ENCODE data around the gene TPRG1L.

The TPRG1L gene

DNA sequence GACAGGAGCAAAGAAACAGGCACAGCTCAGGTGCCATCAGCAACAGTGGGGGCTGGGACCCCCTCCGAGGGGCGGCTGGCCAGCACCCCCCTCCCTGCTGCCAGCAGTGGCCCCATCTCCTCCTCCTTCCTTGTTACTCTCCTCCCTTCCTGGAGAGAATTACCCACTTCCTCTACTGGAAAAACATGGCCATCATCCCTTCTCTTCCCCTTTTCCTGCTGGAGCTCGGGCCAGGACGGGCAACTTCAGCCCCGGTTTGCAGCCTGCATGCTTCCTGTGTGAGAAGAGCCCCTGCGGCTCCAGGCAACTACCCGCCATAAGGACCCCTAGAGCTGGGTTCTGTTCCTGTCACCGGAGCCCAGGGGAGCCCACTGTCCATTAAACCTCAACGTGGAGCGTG, 31.1 kb upstream of the TPRG1L start:
- no peak for DNase-seq (ENCODE audit: low read depth in 3 of 3, low spot score in 1 of 3)

DNA sequence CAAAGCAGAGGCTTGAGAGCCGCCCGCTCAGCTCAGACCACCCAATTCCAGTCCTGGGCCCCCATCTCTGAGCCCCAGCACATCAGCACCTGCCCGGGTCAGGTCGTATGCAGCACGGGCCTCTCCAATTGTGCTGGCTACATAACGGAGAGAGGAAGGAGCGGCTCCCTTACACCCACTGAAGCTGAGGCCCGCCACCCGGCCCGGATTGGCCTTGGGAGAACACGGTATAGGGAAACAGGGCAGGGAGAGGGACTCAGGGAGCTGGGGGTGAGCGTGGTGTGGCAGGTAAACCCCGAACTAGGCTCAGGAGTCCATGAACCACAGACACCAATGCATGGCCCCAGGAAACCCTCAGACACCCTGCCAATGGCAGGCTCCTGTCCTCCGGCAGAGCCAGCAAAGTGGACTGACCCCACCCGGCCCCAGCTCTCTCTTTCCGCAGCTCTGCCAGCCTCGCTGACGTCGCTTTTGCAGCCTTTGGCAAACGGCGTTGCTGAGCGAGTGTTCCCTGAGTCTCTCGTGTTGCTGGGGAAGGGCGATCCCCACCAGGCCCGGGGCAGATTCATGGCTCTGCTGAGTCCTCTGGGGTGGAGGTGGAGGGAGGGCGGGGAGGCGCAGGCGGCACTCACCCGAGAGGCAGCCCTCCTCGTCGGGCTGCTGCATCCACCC, 30.0 kb upstream of the TPRG1L start:
- DNase-seq (ENCODE audit: low read depth in 3 of 3, low spot score in 1 of 3), result no peak

DNA sequence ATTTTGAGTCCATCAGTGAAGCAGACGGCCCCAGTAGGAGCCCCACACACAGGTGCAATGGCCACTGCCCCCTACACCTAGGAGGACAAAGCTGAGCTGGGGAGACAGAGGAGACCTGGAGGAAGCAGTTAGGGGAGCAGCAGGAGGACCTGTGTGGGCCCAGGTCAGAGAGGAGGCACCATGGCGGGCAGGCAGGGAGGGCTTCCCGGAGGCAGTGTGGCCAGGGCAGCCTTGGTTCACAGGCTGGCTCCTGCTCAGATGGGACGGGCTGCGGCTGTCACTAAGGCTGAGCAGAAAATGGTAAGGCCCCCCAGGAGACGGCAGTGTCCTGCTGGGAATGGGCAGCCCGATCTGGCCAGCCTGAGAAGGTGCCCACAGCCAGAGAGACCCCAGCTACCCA, 28.9 kb upstream of the TPRG1L start:
- no peak for DNase-seq (ENCODE audit: low read depth in 3 of 3, low spot score in 1 of 3)

DNA sequence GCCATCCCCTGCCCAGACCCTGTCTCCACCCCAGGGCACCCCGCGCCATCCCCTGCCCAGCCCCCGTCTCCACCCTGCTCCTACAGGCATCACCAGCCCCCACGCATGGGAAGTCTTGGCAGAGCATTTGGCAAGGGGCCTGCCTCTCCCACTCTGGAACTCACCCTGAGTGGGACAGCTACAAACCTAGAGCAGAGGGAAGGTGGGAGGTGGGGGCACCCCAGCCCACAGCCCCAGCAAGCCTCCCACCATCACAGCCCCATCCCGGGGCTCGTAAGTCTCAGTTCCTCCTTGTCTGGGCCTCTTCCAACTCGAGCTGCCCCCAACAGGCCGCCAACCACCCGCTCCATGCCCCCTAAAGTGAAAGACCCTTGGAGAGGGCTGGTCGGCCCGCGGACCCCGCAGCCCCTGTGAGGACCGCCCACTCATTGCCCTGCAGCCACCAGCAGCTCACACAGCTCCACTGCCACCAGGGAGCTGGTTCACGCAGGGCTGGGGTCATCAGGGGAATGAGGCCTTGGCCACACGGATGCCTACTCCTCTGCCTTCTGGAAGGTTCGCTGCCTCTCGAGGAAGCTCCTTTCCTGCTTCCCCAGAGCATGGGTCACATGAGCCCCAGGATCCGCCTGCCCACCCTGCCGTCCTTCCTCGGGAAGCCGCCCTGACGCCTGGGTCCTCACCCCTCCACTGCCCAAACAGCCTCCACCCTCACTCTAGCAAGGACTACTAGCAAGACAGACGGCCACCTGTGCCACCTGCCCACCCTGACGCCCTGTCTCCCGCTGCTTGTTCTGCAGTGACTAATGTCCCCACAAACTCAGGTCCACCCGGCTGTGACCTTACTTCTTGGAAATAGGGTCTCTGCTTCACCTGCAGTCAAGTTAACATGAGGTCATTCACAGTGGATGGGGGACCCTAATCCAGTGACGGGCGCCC, 27.9 kb upstream of the TPRG1L start:
- DNase-seq (ENCODE audit: low read depth in 3 of 3, low spot score in 1 of 3), result no peak

DNA sequence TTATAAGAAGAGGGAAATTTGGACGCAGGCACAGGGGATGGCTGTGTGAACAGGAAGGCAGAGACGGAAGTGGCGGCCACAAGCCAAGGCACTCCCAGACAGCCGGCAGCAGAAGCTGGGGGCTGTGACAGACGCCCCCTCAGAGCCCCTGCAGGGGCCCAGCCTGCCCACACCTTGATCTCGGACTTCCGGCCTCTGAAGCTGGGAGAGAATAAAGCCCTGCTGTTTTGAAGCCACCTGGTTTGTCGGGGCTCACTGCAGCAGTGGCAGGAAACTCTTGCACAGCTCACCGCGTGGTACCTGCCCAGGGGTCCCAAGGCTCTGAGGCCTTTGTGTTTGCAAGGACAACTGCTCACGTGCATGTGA, 27.2 kb upstream of the TPRG1L start:
- no peak for DNase-seq (ENCODE audit: low read depth in 3 of 3, low spot score in 1 of 3)

DNA sequence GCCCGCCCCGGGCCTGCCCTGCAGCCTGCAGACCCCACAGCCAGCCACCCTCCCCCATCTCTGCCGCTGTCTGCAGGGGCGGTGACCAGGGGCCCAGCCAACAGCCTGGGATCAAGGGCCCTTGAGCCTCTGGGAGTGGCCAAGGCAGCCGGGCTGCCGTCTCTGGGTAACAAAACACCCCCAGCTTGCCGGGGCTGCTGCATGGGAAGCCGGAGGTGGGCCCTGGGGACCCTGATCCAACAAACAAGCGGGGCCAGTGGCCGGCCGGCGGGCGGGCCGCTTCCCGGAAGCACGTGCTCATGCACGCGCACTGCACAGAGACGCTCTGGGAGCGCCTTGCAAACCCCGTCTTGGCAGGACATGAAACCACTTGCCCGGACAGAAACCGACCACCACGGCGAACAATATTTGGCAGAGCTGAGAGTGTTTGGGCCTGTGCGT, 26.7 kb upstream of the TPRG1L start:
- DNase-seq (ENCODE audit: low read depth in 3 of 3, low spot score in 1 of 3), result no peak

DNA sequence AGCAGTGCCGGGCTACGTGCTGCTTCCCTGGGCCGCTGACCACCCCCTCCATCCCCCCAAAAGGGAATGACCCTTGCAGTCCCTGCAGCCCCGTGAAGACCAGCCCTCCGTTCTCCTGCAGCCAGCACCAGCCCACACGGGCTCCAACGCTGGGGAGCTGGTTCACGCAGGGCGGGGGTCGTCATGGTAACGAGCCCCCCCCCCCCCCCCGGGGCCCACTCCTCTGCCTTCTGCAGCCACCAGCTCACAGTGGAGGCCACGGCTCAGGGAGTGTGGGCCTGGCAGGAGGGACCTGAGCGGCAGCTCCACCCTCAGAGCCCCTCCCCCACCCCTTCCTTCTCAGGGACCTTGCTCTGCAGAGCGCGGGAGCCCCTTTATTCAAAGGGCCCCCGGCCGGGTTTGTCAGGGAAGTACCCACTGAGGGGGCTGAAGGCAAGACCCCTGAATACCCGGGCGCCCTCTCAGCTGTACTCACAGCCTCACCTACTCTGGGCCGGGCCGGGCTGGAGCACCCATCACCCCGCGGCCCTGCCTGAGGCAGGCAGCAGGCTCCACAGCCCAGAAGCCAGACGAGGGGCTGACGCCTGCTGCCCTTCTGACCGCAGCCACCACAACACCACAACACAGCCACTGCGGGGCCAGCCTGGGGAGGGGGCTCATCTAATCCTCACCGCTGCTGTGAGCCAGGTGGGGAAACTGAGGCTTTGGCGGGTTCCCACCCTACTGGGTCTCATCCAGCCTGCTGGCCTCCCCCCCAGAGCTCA, 26.1 kb upstream of the TPRG1L start:
- no peak for DNase-seq (ENCODE audit: low read depth in 3 of 3, low spot score in 1 of 3)

DNA sequence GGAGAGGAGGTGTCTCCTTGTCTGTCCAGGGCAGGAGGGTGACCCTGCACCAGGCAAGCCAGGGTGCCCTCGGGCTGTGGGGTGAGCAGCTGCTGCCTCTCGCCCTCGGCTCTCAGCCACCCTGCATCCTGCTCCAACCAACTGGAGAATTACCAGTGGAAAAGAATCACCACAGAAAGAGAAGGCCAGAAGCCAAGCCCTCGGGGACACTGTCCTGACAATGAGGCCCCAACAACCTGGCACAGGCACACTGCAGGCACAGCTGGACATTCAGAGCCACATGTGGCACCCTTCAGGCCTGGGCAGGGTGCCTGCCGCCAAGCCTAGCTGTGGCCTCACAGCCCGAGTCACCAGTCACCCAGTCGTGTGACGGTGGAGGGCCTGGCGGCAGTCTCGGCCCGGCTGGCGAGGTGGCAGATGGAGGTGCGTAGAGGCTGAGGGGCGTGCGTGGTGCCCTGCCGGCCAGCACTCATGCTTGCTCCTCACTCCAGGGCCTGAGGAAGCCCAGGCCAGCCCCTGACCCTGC, 25.5 kb upstream of the TPRG1L start:
- no peak for DNase-seq (ENCODE audit: low read depth in 3 of 3, low spot score in 1 of 3)

DNA sequence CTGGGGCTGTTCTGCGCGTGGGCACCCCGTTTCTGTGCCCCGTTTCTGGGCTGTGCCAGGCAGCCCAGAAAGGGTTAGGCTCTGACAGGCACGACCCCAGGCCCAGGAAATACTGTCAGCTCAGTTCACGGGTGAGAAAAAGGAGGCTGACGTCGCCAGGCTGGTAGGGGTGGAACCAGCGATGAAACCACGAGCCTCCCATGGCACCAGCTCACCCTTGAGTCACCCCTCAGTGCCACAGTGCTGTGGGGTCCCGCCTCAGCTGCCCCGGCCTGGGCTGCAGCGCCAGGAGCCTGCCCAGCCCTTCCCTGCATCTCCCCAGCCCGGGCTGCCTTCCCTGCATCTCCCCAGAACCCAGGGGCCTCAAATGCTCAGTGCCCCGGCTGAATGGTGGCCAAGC, 25.0 kb upstream of the TPRG1L start:
- no peak for DNase-seq (ENCODE audit: low read depth in 3 of 3, low spot score in 1 of 3)

DNA sequence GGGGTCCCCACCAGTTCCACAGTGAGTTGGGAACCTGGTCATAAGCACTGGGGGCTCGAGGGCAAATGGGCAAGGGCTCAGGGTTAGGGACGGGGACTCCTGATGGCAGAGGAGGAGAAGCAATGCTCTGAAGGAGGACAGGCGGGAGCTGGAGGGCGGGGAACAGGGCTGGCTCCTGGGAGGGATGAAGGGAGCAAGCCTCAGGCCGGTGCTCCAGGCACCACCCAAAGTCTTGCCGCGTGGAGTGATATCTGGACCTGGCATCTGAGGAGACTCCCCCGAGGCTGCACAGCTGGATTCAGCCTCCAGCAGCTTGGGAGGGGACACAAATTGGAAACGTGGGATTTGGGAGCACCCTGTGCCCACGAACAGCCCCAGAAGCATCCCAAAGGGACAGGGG, 24.5 kb upstream of the TPRG1L start:
- no peak for DNase-seq (ENCODE audit: low read depth in 3 of 3, low spot score in 1 of 3)

DNA sequence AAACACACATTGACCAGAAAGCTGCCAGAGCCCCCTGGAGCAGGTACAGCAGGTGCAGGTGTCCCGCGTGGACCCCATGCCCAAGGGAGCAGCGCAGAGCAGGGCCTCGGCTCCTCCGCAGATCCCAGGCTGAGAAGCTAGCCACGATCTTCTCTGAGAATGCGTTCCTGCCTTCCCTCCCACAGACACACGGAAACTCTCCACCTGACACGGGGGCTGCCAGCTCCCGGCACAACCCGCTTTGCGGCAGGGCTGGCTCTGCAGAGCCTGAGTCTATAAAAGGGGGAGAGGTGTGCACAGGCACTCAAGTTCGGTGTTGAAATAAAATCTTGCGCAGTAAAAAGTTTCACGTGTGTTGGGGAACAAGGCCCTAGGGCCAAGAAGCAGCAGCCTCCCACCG, 23.1 kb upstream of the TPRG1L start:
- DNase-seq (ENCODE audit: low read depth in 3 of 3, low spot score in 1 of 3), result no peak

DNA sequence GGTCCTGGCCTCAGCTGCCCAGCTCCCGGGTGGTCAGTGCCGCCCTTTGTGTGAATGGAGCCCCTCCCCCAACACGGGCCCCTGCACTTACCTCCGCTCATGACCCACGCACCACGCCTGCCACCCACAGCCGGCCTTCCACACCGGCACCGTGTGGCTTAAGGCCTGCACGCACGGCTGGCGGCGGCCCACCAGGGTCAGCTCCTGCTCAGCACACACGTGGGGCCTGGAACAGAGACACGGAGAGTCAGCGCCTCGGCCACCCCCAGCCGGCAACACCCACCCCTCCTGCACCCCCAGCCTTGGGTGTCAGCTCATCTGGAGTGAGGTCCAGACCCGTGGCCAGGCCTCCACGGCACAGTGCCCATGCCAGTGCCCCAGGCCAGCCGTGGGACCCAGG, 22.4 kb upstream of the TPRG1L start:
- DNase-seq (ENCODE audit: low read depth in 3 of 3, low spot score in 1 of 3), result no peak

DNA sequence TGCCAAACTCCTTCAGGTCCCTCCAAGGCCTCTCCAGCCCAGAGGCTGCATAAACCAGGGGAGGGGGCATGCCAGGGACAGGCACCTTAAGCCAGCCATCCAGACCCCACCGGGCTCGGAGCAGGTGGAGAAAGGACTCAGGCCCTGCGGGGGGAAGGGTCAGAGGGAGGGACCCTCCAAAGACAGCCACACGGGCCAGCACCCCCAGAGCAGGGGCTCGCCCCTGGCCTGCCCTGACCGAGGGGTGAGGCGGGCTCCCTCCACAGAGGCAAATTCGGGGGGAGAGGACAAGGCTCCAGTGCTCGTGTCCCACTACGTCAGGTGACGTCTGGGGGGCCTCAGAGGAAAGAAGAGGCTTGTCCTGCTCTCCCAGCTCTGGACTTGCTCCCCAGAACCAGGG, 21.7 kb upstream of the TPRG1L start:
- no peak for DNase-seq (ENCODE audit: low read depth in 3 of 3, low spot score in 1 of 3)

DNA sequence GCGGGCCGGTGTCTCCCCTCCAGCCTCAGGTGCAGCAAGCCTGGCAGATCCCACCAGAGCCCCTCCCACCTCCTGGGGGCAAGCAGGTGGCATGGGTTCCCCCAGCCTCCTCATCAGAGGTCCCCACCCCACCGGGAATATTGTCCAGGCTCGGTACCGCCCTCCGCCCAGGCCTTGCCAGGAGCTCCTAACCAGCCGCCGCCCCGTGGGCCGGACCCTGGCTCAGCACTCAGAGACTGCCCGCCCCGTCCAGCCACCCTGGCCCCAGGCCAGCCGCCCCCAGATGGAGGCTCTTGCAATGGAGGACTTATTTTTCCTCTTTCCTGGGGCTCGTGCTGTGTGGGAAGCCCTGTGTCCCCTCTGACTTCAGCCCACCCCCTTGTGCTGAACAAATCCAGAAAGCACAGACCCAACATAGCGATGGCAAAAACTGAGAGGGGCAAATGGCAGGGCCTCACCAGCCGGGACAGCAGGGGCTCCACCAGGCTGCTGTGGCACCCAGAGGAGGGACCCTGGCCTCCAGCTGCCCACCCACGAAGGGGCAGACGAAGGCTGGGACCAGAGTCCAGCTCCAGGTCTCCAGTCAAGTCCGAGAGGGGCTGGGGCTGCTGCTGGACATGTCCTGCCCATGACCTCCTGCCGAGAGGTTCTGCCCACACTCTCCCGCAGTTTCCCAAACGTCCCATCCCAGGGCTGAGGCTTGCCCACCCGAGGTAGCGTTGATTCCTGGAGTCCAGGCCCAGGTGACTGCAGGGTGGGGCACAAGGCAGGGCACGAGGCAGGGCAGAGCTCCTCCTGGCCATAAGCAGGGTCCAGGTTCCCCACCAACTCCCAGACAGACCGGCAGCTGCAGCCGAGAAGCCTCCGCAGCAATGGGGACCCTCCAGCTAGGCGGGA, 21.0 kb upstream of the TPRG1L start:
- DNase-seq (ENCODE audit: low read depth in 3 of 3, low spot score in 1 of 3), result no peak

DNA sequence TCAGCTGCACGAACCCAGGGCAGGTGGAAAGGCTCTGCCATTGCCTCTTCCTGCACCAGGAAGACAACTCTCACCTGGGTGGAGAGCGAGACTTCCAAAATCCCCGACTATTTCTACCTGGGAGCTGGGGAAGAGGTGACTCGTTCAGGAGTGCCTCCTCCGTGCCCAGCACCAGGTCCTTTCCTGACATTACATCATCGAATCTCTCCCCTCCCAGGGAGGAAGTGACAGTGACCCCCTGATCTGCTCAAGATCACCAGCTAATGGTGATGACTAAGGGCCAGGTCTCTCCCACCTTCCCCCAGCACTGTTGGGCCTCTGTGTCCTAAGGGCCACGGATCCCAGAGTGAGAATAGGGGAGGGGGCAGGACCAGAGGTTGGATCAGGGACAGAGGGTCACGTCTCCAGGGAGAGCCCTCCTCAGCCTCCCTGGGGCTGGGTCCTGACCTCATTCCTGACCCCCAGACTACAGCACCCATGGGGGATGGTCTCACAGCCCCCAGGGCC, 20.3 kb upstream of the TPRG1L start:
- DNase-seq (ENCODE audit: low read depth in 3 of 3, low spot score in 1 of 3), result no peak

DNA sequence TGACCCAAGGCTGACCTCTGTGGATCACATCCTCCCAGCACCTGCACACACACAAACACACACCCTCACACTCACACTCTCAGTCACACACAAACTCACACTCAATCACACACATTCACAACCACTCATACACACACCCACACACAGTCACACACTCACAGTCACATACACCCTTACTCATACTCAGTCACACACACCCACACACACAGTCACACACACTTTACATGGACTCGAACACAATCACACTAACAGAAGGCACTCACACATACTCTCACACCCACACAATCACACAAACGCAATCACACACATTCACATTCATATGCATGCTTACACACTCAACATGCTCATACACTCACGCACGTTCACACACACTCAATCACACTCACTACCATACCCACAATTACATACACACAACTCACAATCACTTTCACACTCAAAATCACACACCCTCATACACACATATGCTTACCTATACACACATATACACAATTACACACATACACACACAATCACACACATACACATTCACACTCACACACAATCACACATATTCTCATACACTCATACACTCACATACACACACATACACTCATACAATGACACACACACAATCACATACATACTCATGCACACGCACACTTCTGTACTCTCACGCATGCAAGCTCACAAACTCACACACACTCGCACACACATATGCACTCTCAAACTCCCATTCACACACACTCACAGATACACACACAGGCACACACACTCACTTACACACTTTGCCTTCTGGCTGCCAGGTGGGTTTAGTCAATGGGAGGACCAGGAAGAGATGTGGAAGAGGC, 19.6 kb upstream of the TPRG1L start:
- DNase-seq (ENCODE audit: low read depth in 3 of 3, low spot score in 1 of 3), result no peak

DNA sequence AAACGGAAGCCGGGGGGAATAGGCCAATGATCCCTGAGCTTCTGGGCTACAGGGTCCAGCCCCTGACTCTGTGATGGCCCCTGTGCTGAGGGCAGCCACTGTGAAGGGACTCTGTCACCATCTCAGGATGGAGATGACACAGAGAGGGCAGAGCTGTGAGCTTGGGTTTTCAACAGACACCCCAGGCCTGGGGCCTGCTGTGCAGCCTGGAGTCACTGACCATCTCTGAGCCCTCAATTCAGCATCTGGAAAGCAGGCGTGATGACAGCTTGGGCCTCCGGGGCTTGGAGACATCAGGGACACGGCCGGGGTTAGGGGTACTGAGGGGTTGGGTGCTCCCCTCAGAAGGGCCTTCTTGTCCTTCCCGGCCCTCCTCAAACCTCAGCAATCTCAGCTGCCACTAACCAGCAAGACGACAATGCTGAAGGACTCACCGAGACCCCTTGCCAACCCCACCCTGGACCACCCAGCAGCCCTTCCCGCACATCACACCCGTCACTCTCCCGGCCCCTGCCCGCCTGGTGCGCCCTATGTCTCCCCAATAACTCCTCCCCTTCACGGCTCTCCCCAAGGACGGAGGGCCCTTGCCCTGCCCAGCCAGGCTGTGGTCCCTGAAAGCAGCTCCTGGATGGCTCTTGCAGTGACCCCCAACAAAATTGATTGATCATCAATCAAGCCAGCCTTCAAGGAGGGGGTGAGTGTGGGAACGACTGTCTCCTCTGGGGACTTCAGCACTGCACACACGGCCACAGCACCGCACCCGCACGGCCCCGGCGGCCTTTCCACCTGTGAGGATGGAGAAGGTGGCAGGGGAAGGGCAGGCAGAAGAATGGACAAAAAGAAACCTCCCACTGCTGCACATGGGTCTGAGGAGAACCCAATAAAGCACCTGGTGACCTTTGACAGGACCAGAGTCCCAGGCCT, 17.8 kb upstream of the TPRG1L start:
- DNase-seq (ENCODE audit: low read depth in 3 of 3, low spot score in 1 of 3), result no peak

DNA sequence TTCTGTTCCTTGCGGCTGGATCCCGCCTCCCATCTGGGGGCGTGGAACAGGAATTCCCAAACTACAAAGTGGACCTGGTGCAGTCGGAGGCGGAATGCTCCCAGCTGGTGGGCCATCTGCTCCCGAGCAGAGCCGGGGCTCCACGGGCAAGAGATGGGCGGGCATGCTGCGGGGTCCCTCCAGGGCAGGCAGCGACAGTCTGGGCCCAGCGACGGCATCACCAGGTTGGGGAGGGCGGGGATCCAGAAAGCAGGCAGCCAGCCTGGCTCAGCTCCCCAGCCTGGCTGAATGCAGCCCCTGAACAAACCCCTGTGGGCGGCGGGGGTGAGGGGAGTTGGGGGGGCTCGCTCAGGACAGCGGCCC, 17.1 kb upstream of the TPRG1L start:
- DNase-seq (ENCODE audit: low read depth in 3 of 3, low spot score in 1 of 3), result no peak

DNA sequence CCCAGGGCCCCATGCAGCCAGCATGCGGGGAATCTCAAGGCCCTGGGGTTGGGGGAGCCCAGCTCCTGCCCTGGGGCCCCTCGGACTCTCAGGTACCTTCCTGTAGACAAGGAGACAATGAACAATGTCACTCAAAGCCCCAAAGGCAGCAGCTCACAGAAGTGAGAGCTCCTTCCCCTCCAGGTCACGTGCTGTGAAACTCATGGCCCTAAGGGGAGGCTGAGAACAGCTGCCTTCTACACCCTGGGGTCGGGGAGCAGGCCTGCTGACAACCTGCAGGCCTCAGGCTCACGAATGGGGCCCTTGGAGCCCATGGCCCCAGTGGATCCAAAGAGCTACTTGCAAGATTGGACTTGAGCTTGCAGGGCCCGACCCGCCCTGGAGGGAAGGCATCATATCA, 16.7 kb upstream of the TPRG1L start:
- no peak for DNase-seq (ENCODE audit: low read depth in 3 of 3, low spot score in 1 of 3)

Measured in stimulated activated CD4-positive, alpha-beta T cell treated with anti-CD3 and anti-CD28 coated beads, TNF-alpha, amount 100 ng/mL, for 1 hour (primary cell).